Measurements from ENCODE around the gene P2RY6. TPM values are rescaled to one million over a fixed set of nuclear protein-coding genes. Genes with fewer than 3 reads are reported as not detected.

P2RY6 gene
- total RNA-seq, 4 donors from 2014 or later, result 1.8 to 2.8 (median 2.3) TPM

DNA sequence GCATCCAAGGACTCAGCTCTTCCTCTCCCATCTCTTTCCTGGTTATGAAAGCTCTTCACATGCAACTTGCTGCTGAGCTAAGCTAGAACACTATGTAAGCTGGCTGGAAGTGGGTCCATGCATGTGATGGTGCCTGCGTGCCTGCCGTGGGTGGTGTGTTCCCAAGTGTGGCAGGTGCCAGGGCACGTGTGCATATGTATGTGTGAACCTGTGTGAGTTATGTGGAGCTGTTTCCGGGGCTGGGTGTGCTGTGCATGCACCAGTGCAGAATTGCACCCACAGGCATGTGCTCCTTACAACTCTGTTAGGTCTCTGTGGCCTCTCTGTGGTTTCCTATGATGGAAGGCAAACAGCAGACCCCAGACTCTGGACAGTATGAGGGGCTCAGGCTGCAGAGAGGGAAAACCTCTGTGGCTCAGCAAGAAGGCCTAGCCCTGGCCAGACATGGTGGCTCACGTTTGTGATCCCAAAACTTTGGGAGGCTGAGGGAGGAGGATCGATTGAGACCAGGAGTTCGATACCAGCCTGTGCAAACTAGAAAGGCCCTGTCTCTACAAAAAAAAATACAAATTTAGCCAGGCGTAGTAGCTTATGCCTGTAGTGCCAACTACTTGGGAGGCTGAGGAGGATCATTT, 4.1 kb upstream of the P2RY6 start:
- Histone ChIP-seq H3K36me3 (no peaks in the 10 kb centered on the region), H3K27me3 (peaks cover 52% of the 10 kb centered on the region), H3K9me3 (no peaks in the 10 kb centered on the region), H3K4me1 (peaks cover 0 to 15% (median 4%) of the 10 kb centered on the region in 3 donors), H3K27ac (no peak overlapping the region), H3K4me3 (no peak overlapping the region)
- TF ChIP-seq POLR2A (IDR thresholded peaks at IDR 0.05) (no peak), EP300 (IDR thresholded peaks at IDR 0.05) (no peak), POLR2AphosphoS5 (IDR thresholded peaks at IDR 0.05) (no peak)
- TF ChIP-seq, protein P1, sequence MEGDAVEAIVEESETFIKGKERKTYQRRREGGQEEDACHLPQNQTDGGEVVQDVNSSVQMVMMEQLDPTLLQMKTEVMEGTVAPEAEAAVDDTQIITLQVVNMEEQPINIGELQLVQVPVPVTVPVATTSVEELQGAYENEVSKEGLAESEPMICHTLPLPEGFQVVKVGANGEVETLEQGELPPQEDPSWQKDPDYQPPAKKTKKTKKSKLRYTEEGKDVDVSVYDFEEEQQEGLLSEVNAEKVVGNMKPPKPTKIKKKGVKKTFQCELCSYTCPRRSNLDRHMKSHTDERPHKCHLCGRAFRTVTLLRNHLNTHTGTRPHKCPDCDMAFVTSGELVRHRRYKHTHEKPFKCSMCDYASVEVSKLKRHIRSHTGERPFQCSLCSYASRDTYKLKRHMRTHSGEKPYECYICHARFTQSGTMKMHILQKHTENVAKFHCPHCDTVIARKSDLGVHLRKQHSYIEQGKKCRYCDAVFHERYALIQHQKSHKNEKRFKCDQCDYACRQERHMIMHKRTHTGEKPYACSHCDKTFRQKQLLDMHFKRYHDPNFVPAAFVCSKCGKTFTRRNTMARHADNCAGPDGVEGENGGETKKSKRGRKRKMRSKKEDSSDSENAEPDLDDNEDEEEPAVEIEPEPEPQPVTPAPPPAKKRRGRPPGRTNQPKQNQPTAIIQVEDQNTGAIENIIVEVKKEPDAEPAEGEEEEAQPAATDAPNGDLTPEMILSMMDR (IDR thresholded peaks at IDR 0.05), result no peak
- WGBS, 2 donors (ENCODE audit: low coverage in 1 of 2), result 92% methylated on average over 5 of the region's 8 CpGs; no CpG with 5 or more reads in 1 of the 2 donors
- no peak for ATAC-seq

DNA sequence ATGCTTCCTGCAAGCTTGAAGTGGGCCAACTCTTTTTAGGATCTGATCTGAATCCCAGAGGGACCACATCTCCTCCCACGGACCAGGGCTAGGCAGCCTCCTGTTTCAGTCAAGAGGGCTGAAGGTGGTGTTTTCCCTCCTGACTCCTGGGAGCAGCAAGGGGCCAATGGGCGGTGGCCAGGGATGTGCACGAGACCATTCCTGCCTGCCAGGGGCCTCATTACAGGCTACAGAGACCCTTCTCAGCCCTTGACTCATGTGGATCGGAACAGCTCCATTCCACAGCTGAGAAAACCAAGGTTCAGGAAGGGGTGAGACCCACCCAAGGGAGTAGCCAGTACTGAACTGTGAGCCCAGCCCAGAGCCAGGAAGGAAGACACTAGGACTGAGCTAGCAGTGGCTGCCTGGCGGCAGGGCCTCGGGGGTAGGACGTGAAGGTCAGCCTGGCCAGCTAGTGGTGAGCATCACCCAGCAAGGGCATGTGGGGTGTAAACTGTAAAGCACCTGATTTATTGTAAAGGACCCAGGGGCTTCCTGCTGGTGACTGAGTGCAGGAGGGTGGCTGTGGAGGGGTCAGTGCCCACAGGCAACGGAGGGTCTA, 3.4 kb upstream of the P2RY6 start:
- H3K36me3 ChIP-seq, result no peaks in the 10 kb centered on the region
- H3K27ac ChIP-seq, result no peak overlapping the region
- TF ChIP-seq POLR2A (IDR thresholded peaks at IDR 0.05) (no peak), EP300 (IDR thresholded peaks at IDR 0.05) (no peak), POLR2AphosphoS5 (IDR thresholded peaks at IDR 0.05) (no peak)
- TF ChIP-seq, protein P1 (IDR thresholded peaks at IDR 0.05), result no peak
- WGBS, 2 donors (ENCODE audit: low coverage in 1 of 2), result 93 to 100% methylated on average over 2 to 3 of the region's 8 CpGs
- H3K4me1 ChIP-seq, result peaks cover 0 to 15% (median 4%) of the 10 kb centered on the region in 3 donors
- H3K4me3 ChIP-seq, result no peak overlapping the region
- H3K9me3 ChIP-seq, result no peaks in the 10 kb centered on the region
- H3K27me3 ChIP-seq, result peaks cover 45% of the 10 kb centered on the region
- ATAC-seq, result no peak

DNA sequence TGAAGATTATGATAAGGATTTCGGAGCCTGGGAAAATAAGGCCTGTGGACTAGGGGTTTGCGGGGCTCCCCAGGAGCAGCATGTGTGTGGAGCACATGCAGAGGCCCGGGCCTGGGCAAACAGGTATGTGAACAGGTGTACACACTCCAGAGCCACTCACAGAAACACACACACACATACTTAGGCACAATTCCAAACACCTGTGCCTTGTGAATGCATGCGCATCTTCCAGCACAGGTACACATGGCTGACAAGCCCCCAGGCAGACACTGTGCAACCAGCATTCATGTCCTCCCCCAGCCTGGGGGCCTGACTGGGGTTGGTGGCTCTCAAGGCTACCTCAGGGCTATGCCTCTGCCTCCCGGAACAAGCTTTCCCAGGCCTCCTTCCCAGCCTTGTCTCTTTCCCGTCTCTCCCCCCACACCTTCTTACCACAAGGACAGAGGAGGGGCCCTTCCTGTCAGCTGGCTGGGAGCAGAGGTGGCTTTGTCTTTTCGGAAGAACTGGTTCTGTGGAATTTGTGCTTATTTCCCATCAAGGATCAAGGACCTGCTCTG, 2.6 kb upstream of the P2RY6 start:
- TF ChIP-seq, protein P1 (IDR thresholded peaks at IDR 0.05), result no peak
- no peak for TF ChIP-seq POLR2AphosphoS5 (IDR thresholded peaks at IDR 0.05)
- no peak for TF ChIP-seq EP300 (IDR thresholded peaks at IDR 0.05)
- no peak for TF ChIP-seq POLR2A (IDR thresholded peaks at IDR 0.05)
- no peak for ATAC-seq
- H3K4me1 ChIP-seq, result peaks cover 0 to 9% (median 0%) of the 10 kb centered on the region in 3 donors
- no peaks in the 10 kb centered on the region for H3K36me3 ChIP-seq
- H3K27ac ChIP-seq, result no peak overlapping the region
- peaks cover 37% of the 10 kb centered on the region for H3K27me3 ChIP-seq
- no peaks in the 10 kb centered on the region for H3K9me3 ChIP-seq
- 40 to 60% methylated on average over 1 of the region's 7 CpGs for WGBS, 2 donors (ENCODE audit: low coverage in 1 of 2)
- no peak overlapping the region for H3K4me3 ChIP-seq

DNA sequence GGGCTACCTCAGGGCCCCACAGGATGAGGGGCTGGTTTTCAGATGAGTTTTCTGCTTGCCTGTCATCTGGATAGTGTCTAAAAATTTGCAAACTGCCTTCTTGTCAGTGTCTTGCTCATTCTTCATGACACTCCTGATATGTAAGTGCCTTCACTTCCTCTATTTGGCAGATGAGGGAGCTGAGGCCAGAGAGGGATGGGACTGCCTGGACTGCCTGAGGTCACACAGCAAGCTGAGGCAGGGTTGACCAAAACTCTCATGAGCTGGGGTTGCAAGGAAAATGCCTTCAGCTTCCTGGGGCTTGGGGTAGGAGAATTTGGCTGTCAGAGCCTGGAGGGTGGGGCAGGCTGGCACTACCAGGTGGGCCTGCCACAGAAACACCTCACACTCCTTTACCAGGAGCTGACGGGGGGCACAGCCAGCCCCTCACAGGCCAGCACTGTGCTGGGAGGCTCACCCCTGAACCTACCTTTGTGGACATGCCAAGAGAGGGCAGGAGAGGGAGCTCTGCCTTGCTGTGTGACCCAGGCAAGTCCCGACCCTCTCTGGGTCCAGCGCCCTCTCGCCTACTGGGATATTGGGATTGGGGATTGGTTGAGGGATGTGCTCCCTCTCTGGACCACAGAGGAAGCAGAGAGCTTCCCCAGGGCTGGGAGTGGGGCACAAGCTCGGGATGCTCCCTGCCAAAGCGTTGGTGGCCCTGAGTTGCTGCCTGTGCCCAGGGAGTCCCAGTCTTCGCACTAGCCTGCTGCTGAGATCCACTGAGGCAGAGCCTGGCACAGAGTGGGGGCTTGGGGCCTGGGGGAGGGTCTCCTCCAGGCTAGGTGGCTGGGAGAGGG, 1.9 kb upstream of the P2RY6 start:
- WGBS, 2 donors (ENCODE audit: low coverage in 1 of 2), result 80% methylated on average over 1 of the region's 7 CpGs; no CpG with 5 or more reads in 1 of the 2 donors
- no peak overlapping the region for H3K27ac ChIP-seq
- H3K27me3 ChIP-seq, result peaks cover 34% of the 10 kb centered on the region
- H3K9me3 ChIP-seq, result no peaks in the 10 kb centered on the region
- TF ChIP-seq POLR2A (IDR thresholded peaks at IDR 0.05) (no peak), EP300 (IDR thresholded peaks at IDR 0.05) (no peak), POLR2AphosphoS5 (IDR thresholded peaks at IDR 0.05) (no peak)
- TF ChIP-seq, protein P1 (IDR thresholded peaks at IDR 0.05), result no peak
- H3K4me1 ChIP-seq, result peaks cover 0 to 6% (median 0%) of the 10 kb centered on the region in 3 donors
- no peak overlapping the region for H3K4me3 ChIP-seq
- ATAC-seq, result no peak
- no peaks in the 10 kb centered on the region for H3K36me3 ChIP-seq
